ENCODE results near the gene WDR37. TPM values are rescaled to one million over a fixed set of nuclear protein-coding genes. Genes with fewer than 3 reads are reported as not detected.
A peak's percentile ranks its signal among the peaks of the same experiment; 100 is the strongest.

The WDR37 gene
- total RNA-seq, 4 donors from 2014 or later = 16.8 to 28.8 (median 22.3) TPM

- no peak for TF ChIP-seq POLR2A (IDR thresholded peaks at IDR 0.05)
- peak in 1 of 6 experiments; percentile 22 for TF ChIP-seq CTCF (IDR thresholded peaks at IDR 0.05)
- peaks cover 0 to 41% (median 0%) of the 10 kb centered on the region in 3 donors for H3K36me3 ChIP-seq
These were observed 18.6 kb downstream of the WDR37 start for GRCh38 chr10:1074748-1075308.

DNA sequence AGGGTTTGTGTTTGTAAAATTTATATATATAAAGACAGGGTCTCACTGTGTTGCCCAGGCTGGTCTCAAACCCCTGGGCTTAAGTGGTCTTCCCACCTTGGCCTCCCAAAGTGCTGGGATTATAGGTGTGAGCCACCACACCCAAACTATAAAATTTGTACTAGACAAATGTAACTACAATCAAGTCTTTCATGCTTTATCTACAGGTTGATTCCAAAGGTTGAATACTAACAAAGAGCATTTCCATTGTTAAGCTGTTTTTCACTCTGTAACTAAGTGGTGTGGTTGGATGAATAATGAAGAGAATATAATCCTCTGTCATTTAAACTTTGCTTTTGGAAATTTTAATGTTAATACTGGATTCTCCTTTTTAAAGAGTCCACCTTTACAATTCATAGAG is 22.5 kb downstream of the WDR37 start:
- Histone ChIP-seq H3K27ac (peak overlapping the region in 2 of 4 donors; percentile 30 to 46), H3K4me3 (no peak overlapping the region), H3K9me3 (no peaks in the 10 kb centered on the region), H3K27me3 (no peaks in the 10 kb centered on the region), H3K36me3 (peaks cover 0 to 57% (median 0%) of the 10 kb centered on the region in 3 donors), H3K4me1 (no peaks in the 10 kb centered on the region)
- no peak for DNase-seq
- no peak for TF ChIP-seq CTCF (IDR thresholded peaks at IDR 0.05)
- TF ChIP-seq POLR2A (IDR thresholded peaks at IDR 0.05) = no peak

More at GRCh38 chr10:1074748-1075308, 18.6 kb downstream of the WDR37 start:
- Histone ChIP-seq H3K9me3 (no peaks in the 10 kb centered on the region), H3K4me3 (no peak overlapping the region), H3K27ac (no peak overlapping the region), H3K27me3 (no peaks in the 10 kb centered on the region), H3K4me1 (no peaks in the 10 kb centered on the region)
- no peak for DNase-seq

- TF ChIP-seq POLR2A (IDR thresholded peaks at IDR 0.05) (no peak), CTCF (IDR thresholded peaks at IDR 0.05) (no peak)
- peaks cover 0 to 94% (median 0%) of the 10 kb centered on the region in 3 donors for H3K36me3 ChIP-seq
- no peak overlapping the region for H3K4me3 ChIP-seq
- no peak overlapping the region for H3K27ac ChIP-seq
- no peaks in the 10 kb centered on the region for H3K9me3 ChIP-seq
- no peak for DNase-seq
- no peaks in the 10 kb centered on the region for H3K27me3 ChIP-seq
- no peaks in the 10 kb centered on the region for H3K4me1 ChIP-seq
These were observed 27.4 kb downstream of the WDR37 start for GRCh38 chr10:1083581-1083980.

- H3K4me1 ChIP-seq = no peaks in the 10 kb centered on the region
- H3K27me3 ChIP-seq = no peaks in the 10 kb centered on the region
- no peak overlapping the region for H3K27ac ChIP-seq
- H3K9me3 ChIP-seq = no peaks in the 10 kb centered on the region
- DNase-seq = no peak
- H3K36me3 ChIP-seq = peaks cover 0 to 96% (median 0%) of the 10 kb centered on the region in 3 donors
- TF ChIP-seq POLR2A (IDR thresholded peaks at IDR 0.05) = no peak
- TF ChIP-seq CTCF (IDR thresholded peaks at IDR 0.05) = no peak
- no peak overlapping the region for H3K4me3 ChIP-seq
These were observed 28.1 kb downstream of the WDR37 start for GRCh38 chr10:1084011-1084950.

DNA sequence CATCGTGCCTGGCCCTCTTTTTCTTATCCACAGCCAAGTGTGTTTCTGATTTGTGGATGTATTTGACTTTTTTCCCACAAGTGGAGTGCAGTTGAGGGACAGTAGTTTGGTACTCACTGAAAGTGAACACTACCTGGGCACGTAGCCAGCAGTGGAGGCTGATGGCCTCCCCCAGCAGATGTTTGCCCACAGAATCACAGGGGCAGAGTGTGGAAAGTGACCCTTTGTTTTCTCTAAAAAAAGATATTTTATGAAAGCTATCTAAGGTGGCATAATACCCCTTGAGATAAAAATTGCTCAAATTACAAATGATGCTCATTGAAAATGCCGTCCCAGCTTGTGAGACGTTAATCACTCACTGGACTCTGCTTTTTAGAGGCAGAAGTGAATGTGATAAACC is 29.1 kb downstream of the WDR37 start:
- Histone ChIP-seq H3K27ac (no peak overlapping the region), H3K9me3 (no peaks in the 10 kb centered on the region), H3K4me3 (no peak overlapping the region), H3K27me3 (no peaks in the 10 kb centered on the region), H3K4me1 (no peaks in the 10 kb centered on the region), H3K36me3 (peaks cover 0 to 96% (median 0%) of the 10 kb centered on the region in 3 donors)
- no peak for DNase-seq
- TF ChIP-seq CTCF (IDR thresholded peaks at IDR 0.05) = no peak
- no peak for TF ChIP-seq POLR2A (IDR thresholded peaks at IDR 0.05)
